Activated T-cell treated with anti-CD3 and anti-CD28 coated beads for 24 hours (primary cell): ENCODE data around the gene PAWR.

Source experiments
- DNase-seq: peaks from one replicate; pipeline ENCODE4 v3.0.0-alpha.2; 2020; ENCODE audit warnings: low read depth

The PAWR gene, protein sequence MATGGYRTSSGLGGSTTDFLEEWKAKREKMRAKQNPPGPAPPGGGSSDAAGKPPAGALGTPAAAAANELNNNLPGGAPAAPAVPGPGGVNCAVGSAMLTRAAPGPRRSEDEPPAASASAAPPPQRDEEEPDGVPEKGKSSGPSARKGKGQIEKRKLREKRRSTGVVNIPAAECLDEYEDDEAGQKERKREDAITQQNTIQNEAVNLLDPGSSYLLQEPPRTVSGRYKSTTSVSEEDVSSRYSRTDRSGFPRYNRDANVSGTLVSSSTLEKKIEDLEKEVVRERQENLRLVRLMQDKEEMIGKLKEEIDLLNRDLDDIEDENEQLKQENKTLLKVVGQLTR

DNA sequence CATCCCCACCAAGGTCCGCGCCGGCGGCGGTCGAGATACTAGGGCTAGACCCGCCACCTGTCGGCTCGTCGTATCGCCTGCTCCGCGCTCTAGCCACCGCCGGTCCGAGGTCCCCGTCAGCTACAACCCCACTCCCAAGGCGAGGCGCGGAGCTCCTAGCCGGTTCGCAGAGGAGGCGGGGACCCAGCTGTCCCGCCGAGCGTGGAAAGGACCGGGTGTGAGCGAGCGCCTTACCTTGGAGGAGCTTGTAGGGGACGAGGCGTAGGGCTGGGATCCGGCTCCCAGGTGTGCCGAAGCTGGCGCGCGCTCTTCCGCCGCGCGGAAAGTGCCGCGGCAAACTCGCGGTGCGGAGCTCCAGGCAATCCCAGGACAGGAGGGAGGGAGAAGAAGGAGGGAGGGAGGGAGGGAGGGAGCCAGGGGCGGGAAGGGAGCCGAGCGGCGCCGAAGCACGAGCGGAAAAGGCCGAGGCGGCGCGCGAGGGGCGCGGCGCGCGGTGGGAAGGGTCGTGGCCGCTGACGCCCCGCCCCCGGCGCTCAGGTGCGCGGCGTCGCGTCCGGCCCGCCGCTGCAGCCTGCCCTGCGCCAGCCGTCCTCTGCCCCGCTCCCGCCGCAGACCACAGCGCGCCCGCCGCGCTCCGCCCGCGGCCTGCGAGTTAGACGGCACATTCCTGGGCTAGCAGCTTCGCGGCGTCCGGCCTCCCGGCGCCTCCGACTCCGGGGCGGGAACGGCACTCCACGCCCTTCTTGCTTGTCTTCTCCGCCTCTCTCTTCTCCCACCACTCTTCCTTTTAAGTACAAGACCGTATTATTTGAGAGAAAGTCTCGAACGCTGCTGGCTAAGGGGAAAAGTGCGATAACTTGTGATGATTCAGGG is at the start of gene PAWR:
TSS of gene PAWR (minus strand) at position 327 of the 873 bp plus-strand sequence. CDS start 720 bp downstream, outside the sequence.
- no peak for DNase-seq

DNA sequence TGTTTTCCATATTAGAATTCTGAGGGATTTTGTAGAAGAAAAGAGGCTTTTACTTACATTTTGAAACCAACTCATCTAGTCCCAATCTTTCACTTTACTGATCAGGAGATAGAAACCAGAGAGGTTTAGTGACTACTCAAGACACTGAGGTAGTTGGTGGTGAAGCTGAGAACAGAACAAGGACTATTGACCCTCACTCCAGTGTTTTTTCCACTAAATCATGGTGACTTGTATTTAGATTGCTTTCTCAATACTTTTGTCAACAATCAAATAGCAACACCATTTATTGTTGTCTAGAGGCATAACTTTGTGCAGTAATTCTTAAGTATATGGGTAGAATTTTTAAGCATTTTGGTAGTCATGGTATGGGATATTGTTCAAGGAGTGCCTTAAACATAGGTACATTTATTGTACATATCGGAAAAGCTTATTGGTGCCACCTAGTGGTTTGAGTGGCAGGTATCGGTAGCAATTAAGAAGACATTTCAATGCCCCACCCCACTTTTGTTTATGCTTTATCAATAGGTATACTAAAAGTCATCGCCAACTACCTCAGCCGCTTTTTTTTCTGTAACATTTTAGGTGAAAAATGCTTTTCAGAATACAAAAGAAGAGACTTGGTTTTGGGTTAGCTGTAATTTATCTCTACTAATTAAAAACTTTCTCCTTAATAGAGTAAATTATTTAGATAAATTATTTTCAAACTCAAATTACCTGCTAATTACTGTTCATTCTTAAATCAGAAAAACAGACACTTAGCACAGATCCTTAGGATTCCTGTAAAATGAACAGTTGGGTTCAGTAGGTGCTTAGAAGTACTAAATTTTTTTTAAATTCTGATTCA is 47.3 kb upstream of the PAWR start:
- no peak for DNase-seq

DNA sequence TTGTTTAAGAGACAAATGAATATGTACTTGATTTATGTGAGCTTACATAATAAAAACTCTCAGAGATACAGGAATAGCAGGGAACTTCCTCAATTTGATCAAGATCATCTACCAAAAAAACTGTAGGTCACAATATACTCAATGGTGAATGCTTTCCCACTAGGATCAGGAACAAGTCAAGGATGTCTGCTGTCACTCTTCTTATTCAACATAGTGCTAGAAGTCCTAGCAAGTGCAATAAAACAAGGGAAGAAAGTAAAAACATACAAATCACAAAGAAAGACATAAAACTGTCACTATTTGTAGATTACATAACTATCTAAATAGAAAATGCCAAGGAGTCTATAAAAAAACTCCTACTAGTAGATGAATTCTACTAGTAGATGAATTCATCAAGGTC is 41.9 kb upstream of the PAWR start:
- DNase-seq, result no peak

DNA sequence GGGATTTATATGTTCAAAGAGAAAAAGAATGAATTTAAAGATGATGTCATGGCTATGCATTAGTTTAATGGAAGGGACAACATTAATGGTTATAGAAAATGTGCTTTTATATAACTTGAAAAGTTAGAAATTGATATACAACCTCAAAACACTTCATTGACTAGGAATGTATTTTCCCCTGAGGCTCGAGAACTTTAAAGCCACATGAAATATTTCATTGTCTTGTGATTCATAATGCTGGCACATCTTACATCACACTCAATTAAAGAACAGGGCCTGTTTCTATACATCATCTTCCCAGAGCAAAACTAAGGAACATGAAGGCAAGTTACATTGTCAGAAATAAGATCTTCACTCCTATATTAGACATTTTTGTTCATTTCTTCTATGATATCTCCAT is 35.2 kb upstream of the PAWR start:
- DNase-seq, result no peak

DNA sequence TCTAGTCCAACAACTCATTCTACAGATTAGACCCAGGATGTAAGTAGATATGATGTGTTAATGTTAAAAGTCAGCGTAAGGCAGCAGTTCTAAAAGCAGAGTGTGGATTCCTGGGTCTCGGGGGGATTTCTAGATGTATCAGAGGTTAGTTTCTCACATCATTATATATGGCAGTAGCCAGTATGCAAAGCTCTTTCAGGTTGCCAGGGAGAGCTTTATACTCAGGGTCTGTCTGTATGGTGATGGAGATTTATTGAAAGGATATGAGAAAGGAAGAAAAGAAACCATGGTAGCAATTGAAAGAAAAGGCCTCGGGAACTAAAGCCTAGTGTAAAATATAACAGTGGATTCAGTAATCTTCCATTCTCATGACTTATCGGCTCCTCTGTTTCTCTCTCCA is 26.2 kb upstream of the PAWR start:
- DNase-seq, result no peak

DNA sequence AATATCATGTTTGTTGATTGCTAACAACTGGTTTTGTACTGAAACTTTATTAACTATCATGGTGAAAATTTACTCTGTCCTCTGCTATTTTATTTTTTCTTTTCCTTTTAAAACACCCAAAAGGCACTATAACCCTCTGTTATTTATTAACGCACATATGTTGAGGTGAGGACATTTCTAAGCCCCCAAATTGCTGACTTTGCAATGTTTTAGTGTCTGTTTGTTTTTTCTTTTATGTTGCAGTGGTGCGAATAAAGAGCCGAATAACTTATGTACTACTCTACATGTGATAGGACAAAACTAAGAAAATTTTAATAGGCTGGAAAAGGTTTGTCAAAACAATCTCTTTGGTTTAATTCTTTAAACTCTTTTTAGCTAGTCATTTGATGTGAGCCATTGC is 24.5 kb upstream of the PAWR start:
- no peak for DNase-seq

DNA sequence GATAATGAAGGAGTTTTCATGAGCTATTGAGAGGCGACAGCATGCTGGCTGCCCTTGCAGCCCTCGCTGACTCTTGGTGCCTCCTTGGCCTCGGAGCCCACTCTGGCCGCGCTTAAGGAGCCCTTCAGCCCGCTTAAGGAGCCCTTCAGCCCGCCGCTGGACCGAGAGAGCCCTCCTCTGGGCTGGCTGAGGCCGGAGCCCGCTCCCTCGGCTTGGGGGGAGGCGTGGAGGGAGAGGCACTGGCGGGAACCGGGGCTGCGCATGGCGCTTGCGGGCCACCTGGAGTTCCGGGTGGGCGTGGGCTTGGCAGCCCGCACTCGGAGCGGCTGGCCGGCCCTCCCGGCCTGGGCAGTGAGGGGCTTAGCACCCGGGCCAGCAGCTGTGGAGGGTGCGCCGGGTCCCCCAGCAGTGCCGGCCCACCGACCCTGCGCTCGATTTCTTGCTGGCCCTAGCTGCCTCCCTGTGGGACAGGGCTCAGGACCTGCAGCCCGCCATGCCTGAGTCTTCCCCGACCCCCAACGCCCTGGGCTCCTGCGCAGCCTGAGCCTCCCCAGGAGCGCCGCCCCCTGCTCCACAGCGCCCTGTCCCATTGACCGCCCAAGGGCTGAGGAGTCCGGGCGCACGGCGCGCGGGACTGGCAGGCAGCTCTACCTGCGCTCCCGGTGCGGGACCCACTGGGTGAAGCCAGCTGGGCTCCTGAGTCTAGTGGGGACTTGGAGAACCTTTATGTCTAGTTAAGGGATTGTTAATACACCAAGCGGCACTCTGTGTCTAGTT is 20.1 kb upstream of the PAWR start:
- DNase-seq, result no peak

DNA sequence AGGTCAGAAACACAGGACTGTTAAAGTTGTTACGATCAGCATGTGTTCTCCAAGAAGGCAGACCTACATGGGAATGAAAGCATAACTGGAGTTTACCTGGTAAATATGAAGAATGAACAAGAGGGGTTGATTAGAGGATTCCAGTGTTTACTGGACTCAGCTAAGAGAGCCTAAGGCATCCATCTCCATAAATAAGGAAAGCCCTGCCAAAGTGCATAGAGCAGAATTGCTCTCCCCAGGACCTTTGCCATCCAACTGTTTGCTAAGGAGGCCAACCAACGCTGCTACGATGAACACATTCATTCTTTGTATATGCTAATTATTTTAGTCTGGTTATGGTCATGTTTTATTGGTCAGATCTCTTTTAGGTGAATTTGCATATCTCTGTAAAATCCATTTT is 17.1 kb upstream of the PAWR start:
- DNase-seq, result no peak

DNA sequence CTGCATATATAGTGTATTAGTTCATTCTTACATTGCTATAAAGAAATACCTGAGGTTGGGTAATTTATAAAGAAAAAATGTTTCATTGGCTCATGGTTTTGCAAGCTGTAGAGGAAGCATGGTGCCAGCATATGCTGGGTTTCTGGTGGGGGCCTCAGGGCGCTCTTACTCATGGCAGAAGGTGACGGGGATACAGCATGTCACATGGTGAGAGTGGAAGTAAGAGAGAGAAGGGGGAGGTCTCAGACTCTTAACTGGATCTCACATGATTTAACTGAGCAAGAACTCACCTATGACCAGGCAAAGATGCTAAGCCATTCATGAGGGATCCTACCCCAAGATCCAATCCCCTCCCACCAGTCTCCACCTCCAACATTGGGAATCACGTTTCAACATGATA is 15.9 kb upstream of the PAWR start:
- DNase-seq, result no peak

DNA sequence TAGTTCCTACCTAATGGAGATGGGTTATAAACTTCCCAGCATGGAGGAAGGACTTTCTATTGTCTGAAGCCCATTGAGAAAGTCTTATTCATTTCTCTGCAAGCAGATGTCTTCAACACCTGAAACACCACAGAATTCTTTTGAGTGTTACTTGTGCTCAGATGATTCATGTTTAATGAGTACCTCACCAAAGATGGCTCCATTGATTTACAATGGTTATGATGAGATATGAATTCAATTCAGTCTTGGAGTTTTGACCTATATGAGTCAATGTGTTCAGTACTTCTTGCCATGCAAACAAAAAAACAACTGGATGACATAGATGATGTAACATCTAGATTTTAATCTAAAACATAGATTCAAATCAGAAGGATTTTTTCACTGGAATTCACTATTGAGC is 15.4 kb upstream of the PAWR start:
- DNase-seq, result no peak

DNA sequence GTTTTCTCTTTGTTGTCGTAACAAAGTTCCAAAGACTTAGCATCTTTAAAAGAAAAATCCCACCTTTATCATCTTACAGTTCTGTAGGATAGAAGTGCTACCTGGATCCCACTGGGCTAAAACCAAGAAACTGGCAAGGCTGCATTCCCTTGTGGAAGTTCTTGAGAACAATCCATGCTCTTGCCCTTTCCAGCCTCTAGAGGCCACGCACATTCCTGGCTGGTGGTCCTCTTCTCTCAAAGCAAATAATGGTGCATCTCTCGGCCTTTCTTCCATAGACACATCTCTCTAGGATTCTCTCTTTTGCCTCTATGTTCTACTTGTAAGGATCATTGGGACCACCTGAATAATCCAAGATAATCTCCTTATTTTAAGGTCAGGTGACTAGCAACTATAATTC is 8.2 kb upstream of the PAWR start:
- no peak for DNase-seq

DNA sequence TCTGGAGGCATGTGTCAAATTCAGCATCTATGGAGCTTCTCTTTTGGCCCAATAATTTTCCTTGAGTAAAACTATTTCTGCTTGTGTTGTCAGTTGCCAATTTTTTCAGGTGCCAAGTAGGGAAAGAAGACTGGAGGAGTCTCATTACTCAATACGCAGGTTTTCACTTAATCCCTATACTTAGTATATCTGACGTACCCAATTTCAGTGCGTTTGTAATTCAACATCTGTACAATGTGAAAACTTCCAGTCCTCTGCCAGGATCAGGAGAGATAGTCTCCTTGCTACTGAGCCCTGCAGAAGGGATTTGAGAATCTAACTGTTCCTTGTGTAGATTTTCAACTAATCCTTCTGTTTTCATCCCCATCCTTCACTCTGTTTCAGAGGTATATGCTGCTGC is 5.7 kb upstream of the PAWR start:
- DNase-seq, result no peak

DNA sequence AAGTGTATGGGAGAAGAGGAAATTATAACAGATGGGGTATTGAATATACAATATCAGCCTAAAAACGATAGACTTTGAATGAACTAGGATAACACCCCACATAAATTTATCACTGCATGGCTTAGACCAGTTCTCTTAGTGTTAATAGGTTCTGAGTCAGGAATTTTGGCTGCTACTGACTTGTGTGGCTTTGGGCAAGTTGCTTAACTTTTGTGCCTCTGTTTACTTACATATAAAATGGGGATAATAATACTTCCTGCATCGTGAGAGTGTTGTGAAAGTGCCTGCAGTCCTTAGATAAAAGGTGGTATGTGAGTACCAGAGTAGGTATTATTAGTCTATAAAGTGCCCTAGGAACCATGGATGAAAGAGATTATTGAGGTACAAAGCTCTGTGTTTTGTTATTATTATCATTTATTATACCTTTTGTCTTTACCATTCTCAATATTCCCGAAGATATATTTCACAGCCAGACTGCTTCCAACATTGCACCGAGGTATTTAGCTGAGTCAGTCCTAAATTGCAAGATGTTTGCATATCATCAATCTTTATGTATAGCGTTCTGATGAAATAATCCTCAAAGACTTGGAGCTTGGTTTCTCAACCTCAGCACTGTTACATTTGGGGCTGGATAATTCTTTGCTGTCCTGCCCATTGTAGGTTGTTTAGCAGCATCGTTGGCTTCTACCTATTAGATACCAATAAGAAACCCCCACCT is 2.3 kb upstream of the PAWR start:
- DNase-seq, result no peak

DNA sequence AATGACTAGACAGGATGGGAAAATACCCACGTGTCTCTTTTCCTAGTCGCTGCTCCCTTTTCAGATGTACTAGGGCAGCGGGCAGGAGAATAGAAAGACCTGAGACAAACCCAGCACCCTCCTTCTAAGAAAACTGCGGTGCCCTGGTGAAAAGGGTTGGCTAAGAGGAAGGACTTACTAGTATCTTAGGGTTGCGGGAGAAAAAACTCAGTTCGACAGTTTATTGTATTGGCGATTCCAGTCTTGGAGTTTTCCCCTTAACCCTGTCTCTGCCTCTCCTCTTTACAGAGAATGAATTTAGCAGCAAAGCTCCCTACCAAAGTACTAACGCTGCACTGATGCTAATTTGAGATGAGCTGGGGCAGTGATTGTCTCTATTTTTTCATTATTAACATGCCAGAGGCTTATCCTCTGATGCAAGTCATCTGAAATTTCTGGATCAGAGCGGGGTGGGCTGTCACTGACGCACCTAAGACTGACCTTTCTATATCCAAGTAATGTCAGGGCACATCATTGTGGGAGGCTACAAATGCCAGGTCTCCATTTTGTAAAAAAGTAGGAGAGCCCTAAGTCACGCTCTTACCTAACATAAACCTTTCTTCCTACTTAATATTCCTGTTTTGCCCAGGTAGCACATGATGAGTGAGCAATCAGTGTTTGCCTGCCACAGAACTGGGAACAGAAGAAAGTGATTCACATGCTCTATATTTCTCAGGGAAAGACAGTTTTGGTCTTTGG is 916 bp upstream of the PAWR start:
- DNase-seq, result no peak

DNA sequence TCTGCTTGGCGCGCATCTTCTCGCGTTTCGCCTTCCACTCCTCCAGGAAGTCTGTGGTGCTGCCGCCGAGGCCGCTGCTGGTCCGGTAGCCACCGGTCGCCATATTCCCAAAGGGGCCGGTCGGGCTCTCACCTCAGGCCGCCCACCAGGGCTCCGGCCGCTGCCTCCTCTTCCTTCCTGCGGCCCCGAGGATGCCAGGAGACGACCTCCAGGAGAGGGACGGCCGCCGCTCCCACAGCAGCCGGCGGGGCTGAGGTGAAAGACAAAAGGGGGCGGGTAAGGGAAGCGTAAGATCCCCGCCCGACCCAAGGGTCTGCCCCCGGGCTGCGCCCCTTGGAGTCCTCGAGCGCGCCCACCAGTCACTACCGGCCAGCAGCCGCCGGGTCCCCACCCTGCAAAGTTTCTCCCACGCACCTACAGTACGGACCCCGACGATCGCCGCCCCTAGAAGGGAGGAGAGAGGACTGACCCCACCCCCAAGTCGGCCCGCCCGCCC is 574 bp downstream of the PAWR start:
- DNase-seq, result no peak

DNA sequence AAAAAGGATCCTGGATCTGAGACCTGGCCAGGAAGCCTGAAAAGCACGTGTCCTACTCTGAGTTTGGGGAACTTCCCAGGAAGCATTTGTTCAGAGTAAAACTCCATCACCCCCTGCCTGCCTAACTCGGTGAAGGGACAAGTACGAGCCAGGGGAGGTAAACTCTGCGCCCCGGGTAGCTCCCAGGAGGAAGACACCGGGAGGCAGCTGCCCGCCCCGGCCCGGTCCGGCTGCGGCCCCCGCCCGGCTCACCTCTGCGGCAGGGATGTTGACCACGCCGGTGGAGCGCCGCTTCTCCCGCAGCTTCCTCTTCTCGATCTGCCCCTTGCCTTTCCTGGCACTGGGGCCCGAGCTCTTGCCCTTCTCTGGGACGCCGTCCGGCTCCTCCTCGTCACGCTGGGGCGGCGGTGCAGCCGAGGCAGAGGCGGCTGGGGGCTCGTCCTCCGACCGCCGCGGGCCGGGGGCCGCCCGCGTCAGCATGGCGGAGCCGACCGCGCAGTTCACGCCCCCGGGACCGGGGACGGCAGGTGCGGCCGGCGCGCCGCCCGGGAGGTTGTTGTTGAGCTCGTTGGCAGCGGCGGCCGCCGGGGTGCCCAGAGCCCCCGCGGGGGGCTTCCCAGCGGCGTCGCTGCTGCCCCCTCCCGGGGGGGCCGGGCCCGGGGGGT is 1.2 kb downstream of the PAWR start:
- no peak for DNase-seq

DNA sequence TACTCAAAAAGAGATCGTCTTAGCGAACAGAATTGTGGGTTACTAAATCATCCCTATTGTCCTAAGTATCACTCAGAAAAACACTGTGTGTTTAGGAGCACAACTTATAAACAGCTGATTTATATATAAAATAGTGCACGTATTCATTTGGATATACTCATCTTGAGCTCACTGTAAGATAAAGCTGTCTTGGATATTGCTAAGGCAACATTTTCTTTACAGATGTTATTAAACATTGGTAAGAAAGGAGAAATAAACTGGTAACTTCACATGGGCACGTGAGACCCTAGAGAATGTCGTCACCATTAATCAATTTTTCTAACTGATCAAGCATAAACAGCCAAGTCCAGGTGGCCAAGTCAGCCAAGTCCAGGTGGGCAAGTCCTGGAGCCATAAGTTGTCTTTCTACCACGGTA is 1.7 kb downstream of the PAWR start:
- no peak for DNase-seq

DNA sequence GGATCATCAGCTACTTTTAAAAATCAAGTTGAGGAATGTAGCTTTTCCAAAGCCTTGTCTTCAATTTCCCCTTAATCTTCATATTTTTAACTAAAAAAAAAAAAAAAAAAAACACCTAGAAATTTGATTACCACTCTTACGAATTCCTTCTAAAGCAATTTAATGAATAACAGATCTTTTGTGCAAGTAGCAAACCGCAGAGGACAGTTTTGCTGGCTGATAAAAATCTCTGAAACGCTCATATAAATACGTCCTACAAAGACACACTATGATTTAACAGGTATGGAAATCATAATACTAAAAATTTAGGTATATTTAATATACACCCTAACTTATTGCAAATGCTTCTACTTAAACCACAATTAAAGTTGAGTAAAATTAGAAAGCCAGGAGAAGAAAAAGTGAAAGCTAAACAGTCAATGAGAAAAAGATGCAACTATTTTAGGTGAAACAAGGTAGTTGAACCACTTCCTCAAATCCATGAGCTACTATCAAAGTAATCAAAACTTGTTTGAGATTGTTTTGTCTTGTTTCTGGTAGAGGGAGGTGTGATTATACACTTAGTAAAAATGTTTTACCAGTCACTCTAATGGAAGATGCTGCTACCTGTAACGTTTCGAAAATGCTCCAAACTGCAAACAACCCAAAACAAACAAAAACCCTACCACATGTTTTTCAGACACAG is 2.2 kb downstream of the PAWR start:
- no peak for DNase-seq

DNA sequence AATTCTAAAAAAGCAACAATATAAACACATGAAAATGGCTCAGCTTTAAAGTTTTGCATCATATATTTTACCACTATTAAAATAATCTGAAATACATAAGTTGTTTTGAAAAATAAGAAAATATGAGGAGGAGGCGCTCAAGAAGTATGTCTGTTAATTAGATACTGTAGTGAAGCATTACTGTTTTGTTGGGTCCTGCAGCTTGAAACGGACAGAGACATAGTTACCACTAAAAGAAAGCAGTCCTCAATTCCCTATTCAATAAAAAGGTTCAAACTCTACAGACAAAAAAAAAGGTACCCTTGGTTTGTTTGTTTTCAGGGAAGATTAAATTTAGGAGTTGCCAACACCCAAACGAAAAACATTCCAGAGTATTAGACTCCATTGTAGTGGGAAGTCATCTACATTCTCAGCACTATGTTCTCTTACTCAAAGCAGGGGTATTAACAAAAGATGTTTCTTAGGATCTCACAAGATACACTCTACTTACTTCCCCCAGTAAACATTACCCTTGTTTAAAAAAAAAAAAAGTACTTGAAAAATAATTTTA is 3.0 kb downstream of the PAWR start:
- DNase-seq, result no peak
